ENCODE data around the gene HSD17B3.
"Not testable (repeated sequence)": the region's sequence is repeated elsewhere in the genome, so short reads cannot be mapped to it uniquely, and the experiment has no call there.

Gene HSD17B3

DNA sequence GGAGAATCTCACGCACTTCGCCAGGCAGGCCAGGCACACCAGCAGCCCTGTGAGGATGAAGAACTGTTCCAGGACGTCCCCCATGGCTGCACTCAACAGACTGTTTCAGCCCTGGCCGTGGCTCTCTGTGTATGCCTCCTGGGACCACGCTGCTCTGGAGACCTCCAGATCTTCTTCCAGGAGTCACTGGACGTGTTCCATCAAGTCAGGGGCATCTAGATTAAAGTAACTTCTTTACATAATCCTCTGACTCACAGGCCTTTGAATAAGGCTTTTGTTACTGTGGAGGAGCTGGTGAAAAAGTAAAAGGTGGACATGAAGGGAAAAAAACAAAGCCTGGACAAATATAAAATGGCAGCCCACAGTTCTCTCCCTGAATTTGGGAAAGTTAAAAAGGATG lies at the start of gene HSD17B3:
Gene HSD17B3, minus strand, starts transcription at position 156 of the 400 bp plus-strand sequence. Its CDS starts 72 bp downstream, at position 84.
- Histone ChIP-seq H3K27ac (no peak within 1 kb of the TSS), H3K4me3 (no peak within 1 kb of the TSS)

DNA sequence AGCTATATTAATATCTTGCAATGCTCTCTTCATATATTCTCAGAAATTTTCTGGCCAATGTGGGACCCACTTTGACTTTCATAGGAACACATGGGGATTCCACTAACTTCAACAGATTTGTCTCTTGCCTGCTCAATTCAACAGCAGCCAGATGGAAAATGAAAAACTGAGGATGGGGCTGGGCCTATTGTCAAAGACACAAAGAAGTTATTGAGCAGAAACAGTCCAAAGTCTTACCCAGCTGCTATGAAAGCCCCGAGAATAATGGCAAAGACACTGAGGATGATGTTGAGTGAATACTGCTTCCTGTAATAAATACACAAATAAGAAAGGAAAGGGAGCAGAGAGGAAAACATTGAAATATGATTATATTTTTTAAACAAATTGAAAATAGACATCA lies 48.9 kb upstream of the HSD17B3 start:
- Histone ChIP-seq H3K27ac (no peak overlapping the region), H3K4me3 (no peak overlapping the region)

DNA sequence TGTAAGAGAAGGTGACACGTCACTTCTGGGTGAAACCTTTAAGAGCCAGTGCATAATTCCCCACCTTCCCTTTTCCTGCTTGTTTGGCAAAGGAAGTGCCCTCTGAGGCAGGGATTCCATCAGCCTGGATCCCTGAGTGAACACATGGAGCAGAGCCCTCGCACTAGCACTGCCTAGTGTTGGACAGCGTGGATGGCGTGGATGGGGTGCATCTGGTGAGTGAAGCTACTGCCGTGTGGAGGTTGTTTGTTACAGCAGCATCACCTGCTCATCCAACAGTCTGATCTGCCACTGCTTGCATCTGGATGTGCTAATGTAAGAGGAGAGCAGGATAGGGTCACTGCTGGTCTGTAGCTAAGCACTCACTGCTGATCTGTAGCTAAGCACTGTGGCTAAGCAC lies 46.3 kb upstream of the HSD17B3 start:
- H3K4me3 ChIP-seq, result no peak overlapping the region
- no peak overlapping the region for H3K27ac ChIP-seq

DNA sequence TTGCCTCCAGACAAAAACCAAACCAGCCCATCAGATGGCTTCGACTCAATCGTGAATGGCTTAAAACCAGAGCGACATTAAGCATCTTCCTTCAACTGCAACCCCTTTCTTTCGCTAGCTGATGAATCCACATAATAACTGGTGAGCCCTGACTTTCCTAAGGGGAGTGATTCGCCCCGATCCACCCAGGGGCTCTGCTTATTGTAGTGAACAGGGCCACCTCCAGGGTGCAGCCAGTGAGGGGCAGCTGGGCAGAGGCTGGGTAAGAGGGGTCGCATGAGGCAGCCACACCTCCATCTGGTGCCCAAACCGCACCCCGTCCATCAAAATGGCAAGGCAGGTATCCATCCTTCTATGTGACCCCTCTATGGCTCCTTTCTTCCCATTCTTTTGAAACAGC lies 43.6 kb upstream of the HSD17B3 start:
- no peak overlapping the region for H3K27ac ChIP-seq
- no peak overlapping the region for H3K4me3 ChIP-seq

DNA sequence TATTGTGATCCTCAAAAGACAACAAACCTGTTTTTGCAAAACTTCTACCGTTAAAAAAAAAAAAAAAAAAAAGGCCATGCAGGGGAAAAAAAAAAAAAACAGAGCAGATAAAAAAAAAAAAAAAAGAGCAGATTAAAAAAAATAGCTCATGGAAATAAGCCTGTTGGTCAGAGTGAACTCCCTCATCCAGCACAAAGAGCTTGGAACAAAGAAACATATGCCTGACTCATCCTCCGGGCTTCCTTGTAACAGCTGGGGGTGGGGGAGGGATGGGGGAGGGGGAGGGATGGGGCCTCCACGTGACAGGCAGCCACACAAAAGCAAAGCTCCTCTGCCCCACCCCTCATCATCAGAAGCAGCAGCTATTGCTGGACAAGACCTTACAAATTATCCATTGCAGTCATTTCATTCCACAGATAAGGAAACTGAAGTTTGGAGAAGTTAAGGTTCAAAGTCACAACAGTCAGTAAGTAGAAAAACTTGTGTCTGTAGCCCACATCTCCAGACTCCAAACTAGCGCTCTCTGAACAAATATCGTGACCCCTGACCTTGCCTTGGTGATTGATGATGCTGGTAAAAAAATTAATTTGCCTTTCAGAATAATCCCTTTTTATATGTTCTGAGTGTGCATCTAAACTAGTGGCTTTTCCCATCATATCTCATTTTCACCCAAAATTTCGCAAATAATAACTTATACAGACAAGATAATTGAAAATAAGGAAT lies 42.6 kb upstream of the HSD17B3 start:
- no peak overlapping the region for H3K4me3 ChIP-seq
- H3K27ac ChIP-seq, result no peak overlapping the region

DNA sequence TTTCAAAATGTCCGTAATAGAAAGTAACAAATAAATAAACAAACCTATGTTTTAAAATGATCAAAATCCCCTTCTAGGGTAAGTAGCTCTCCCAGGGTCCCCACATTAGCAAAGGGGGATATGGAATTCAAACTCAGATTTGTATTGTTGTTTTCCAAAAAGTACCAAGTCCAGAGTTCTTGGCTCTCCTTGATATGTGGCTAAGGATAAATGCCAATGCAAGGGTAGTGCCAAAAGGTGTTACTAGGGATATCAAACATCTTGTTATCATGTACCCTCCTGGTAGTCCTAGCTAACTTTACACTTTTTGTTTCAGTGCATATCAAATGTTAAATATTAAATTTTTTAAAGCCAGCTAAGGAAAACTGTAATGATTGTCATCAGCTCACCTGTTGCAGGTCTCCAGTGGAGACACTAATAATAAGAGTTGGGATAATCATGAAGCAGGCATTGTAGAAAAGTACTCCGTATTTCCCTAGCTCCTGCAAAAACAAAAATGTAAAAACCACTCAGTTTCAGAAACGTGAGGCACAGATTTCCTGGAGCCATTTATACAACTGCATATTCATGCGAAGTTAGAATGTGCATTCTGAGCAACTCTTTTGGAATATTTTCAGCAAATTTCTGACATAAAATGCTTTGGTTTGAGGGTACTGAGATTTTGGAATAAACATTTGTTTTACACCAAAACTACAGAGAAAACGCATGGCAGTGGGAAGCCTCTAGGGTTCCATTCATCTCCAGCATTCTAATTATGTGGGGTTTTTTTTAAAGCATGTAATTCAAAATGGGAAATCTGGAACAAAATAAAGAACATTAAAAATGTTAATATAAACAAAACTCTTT lies 41.8 kb upstream of the HSD17B3 start:
- peak overlapping the region in 2 of 21 experiments; percentile 18 to 23 for H3K27ac ChIP-seq
- H3K4me3 ChIP-seq, result no peak overlapping the region

DNA sequence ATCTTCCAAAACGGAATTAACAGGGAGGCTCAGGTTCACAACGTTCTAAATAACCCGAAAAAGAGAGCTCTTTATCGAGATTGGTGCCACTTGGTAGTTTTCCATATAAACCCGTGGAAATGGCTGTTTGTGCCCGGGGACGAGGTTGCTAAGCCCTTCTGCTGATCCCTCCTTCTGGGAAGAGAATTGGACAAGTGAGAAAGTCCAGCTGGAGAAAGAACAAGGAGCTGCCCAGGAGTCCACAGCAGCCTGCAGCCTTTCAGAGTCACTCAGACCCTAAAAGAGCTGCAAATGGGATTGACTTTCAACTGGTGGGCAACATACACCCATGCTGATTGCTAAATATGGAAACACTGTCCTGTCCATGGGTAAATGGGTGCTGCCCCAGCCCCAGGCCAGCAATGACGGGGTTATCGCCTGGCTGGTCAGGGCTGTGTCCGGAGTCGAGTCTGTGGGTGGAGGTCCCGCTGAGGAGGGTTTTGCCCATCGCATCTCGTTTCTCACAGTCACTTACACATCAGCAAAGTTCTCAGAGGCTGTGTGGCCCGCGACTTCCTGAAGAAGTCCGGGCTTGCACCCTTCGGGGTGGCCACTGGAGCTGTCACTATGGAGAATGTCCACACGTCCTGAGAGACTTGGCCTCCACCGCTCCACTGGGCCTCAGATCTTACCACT lies 40.7 kb upstream of the HSD17B3 start:
- H3K27ac ChIP-seq, result no peak overlapping the region

DNA sequence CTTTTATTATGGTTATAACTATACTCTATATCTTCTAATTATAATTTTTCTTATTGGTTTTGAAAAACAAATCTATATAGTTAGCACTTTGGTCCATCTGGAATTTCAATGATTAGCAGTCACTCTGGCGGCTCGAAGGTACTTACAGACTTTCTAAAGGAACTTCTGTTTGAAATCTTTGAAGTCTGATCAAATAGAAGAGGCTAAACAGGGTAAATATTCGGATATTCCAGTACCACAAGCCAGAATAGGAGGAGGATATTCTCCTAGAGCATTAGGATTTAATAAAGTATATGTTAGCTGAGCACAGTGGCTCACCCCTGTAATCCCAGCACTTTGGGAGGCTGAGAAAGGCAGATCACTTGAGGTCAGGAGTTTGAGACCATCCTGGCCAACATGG lies 38.7 kb upstream of the HSD17B3 start:
- Histone ChIP-seq H3K4me3 (no peak overlapping the region), H3K27ac (no peak overlapping the region)

More for the DNA sequence above, 40.7 kb upstream of the HSD17B3 start:
- H3K4me3 ChIP-seq, result no peak overlapping the region

DNA sequence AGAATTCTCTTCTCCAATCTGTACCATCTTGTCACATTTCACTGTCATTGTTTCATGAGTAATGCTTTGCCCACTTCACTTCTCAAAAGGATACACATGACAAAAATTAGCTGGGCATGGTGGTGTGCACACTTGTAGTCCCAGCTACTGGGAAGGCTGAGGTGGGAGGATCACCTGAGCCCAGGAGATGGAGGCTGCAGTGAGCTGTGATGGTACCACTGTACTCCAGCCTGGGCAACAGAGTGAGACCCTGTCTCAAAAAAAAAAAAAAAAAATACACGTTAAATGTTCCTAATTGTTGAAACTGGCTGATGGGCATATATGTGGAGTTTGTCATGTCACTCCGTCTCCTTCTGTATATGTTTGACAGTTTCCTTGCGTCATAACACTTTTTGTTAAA lies 36.3 kb upstream of the HSD17B3 start:
- no peak overlapping the region for H3K4me3 ChIP-seq
- no peak overlapping the region for H3K27ac ChIP-seq

DNA sequence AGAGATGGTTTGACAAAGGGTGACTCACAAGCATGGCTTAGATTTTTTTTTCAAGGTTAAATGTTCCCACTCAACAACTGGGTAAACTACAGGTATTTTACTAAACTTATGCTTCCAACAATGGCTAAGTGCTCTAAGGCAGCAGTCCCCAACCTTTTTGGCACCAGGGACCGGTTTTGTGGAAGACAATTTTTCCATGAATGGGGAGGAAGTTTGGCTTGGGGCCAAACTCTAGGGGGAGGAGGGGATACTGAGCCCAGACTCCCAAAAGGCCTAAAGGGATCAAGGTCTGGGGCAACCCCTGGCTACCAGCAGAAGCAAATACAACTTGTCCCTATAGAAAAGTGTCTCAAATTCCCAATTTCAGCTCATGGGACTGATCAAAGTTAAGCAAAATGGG lies 32.0 kb upstream of the HSD17B3 start:
- Histone ChIP-seq H3K27ac (no peak overlapping the region), H3K4me3 (no peak overlapping the region)

DNA sequence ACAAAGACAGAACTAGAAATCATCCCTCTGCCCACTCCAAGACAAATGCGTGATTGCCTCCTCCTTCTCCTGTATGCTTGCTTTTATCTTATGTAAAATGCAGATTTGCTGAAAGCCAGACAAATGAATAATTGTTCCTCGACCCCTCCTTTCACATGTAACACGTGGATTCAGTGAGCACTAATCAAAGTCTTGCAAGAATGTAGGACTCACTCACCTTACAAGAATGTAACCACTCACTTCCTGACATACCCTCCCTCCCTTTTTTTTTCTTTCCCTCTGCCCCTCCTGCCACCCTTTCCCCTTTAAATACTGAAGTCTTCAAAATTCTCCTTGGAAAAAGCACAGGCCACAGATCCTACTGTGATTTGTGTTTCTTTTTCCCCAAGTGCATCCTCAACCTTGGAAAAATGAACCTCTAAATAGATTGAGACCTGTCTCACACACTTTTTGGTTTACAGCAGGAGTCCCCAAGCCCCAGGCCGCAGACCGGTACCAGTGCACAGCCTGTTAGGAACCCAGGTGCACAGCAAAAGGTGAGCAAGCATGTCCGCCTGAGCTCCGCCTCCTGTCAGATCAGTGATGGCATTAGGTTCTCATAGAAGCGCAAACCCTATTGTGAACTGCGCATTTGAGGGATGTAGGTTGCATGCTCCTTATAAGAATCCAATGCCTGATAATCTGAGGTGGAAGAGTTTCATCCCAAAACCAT lies 29.4 kb upstream of the HSD17B3 start:
- no peak overlapping the region for H3K4me3 ChIP-seq
- no peak overlapping the region for H3K27ac ChIP-seq

DNA sequence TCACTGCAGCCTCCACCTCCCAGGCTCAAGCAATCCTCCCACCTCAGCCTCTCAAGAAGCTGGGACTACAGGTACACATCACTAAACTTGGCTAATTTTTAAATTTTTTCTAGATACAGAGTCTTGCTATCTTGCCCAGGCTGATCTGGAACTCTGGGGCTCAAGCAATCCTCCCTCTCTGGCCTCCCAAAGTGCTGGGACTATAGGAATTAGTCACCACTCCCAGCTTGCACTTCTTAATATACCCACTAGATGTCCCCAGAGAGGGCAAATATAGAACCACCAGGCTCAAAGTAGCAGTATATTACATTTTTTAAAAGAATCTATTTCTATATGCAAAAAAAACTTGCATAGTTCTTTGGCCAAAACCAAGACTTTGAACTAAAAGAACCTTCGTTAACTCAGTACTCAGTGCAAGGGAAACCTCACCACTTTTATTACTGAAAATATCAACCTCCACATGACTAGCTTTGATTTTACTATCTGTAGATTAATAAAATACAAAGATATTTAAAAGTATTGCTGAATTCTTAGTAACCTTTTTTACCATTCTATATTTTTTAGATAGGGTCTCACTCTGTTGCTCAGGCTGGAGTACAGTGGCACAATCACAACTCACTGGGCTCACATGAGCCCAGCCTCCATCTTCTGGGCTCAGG lies 25.8 kb upstream of the HSD17B3 start:
- Histone ChIP-seq H3K4me3 (no peak overlapping the region), H3K27ac (no peak overlapping the region)

DNA sequence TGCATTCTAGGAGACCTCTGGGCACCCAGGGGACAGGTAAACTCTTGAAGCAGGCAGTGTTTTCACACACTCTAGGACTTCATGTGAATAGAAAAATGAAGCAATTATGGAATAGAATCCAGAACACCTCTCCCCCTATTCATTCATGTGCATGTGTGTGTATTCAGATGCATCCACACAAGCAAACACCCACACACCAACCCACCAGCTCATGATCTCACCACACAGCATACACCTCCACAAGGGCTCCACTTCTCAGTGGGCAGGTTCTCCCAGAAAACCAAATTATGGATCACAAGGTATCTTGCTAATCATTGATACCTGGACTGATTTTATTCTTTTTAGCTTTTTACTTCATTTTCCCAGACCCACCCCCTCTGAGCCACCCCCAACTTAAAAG lies 21.2 kb upstream of the HSD17B3 start:
- Histone ChIP-seq H3K27ac (no peak overlapping the region), H3K4me3 (no peak overlapping the region)

DNA sequence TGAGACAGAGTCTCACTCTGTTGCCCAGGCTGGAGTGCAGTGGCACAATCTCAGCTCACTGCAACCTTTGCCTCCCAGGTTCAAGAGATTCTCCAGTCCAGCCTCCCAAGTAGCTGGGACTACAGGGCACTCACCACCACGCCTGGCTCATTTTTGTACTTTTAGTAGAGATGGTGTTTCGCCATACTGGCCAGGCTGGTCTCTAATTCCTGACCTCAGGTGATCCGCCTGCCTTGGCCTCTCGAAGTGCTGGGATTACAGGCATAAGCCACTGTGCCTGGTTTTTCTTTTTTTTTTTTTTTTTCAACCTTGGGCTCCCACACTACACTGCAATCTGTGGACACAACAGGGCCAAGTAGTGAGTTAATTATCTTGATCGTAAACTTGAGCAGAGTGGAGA lies 20.8 kb upstream of the HSD17B3 start:
- not testable (repeated sequence) for H3K4me3 ChIP-seq, H3K27ac ChIP-seq

DNA sequence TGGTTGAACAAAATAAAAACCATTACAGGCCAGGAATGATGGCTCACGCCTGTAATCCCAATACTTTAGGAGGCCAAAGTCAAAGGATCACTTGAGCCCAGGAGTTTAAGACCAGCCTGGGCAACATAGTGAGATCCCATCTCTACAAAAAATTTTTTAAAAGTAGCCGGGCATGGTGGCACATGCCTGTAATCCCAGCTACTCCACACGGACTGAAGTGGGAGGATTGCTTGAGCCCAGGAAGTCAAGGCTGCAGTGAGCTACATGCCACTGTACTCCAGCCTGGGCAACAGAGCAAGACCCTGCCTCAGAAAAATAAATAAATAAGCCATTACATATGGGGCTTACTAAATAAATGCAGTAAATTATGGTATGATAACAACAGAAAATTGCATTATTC lies 20.2 kb upstream of the HSD17B3 start:
- not testable (repeated sequence) for H3K27ac ChIP-seq, H3K4me3 ChIP-seq

DNA sequence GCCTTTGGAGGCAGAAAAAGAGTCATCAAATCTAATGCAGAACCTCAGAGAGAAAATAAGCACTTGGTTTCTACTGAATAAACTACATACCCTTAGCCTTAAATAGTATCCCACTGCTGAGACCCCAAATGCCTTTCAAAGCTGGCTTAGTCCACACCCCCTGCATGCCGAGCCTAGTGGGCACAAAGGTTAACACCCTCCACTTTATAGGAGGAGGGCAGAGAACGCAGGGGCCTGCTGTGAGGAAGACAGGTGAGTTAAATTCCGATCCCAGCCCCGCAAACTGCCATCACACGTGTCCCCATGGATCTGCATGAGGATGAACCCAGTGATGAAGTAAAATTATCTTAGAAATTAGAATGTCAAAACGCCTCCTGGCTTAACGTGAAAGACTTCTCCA lies 19.5 kb upstream of the HSD17B3 start:
- no peak overlapping the region for H3K4me3 ChIP-seq
- no peak overlapping the region for H3K27ac ChIP-seq

DNA sequence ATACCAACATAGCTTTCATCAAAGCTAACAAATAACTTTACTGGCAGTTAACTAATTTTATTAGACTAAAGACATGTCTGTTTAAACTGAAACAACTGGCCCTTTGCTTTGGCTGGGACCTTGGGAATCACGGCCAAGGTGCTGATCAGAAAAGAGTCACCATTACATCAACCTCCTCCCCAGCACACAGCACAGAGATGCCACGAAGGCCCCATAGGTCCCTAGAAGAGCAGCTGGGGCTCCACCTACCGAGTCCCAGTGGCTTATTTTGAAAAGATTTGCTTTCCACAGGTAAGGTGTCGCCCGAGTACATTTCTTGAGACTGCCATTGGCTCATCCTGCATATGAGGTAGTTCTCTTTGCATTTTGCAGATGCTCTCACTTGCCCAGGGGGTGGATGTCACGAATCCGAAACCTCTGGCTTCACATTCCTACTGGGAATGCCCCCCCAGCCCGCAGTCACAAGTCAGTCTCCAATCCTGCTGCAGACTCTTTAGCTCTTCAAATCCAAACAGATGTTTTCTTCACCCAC lies 18.8 kb upstream of the HSD17B3 start:
- no peak overlapping the region for H3K27ac ChIP-seq
- no peak overlapping the region for H3K4me3 ChIP-seq

DNA sequence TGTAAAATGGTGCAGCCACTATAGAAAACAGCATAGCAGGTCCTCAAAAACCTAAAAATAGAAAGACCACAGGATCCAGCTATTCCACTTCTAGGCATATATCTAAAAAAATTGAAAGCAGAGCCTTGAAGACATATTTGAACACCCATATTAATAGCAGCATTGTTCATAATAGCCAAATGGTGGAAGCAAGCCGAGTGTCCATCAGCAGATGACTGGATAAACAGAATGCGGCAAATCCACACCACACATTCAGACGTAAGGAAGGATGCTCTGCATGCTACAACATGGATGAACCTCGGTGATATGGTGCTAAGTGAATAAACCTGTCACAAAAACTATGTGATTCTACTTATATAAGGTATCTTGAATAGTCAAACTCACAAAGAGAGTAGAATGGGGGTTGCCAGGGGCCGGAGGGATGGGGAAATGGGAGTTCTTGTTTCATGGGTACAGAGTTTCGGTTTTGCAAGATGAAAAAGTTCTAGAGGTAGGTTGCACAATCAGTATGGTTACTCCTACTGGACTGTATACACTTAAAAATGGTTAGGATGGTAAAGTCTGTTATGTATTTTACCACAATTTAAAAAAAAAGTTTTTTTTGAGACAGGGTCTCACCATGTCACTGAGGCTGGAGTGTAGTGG lies 17.1 kb upstream of the HSD17B3 start:
- H3K4me3 ChIP-seq, result no peak overlapping the region
- H3K27ac ChIP-seq, result no peak overlapping the region

Measured in skin epidermis (tissue), 12 donors.